Keratinocyte (primary cell): Measurements from ENCODE around the gene ACHE. TPM values are rescaled to one million over a fixed set of nuclear protein-coding genes. Genes with fewer than 3 reads are reported as not detected.
"Not testable (repeated sequence)": the region's sequence is repeated elsewhere in the genome, so short reads cannot be mapped to it uniquely, and the experiment has no call there.

Experiments used
- DNase-seq: peaks from one replicate; pipeline ENCODE4 v3.0.0-alpha.2; 2011; ENCODE audit warnings: low read depth, missing footprints, low spot score
- FAIRE-seq: peaks from 2 replicates; lab custom pipeline; 2011; peaks lifted over from hg19 to GRCh38; lab: Jason Lieb, UNC
- H2AFZ ChIP-seq: 2 replicates; pipeline ENCODE4 v1.6.0; 2012; ENCODE audit warnings: low read length, control low read depth, inconsistent platforms; ENCODE audit not compliant: control insufficient read depth
- H3K27ac ChIP-seq: 2 replicates; pipeline ENCODE4 v1.5.1; 2011; ENCODE audit warnings: low read length; ENCODE audit not compliant: control insufficient read depth, insufficient read depth
- H3K27me3 ChIP-seq: 3 replicates; pipeline ENCODE4 v1.6.0; 2011; ENCODE audit warnings: low read length; ENCODE audit not compliant: control insufficient read depth, insufficient read depth; ENCODE audit errors: extremely low read depth
- H3K36me3 ChIP-seq, 2 experiments: 2 replicates in 1 of 2; 3 replicates in 1 of 2; pipeline ENCODE4 v1.5.1; 2011; ENCODE audit warnings: low read length in 2 of 2, mild to moderate bottlenecking in 1 of 2; ENCODE audit not compliant: control insufficient read depth in 2 of 2, insufficient read depth in 2 of 2; ENCODE audit errors: extremely low read depth in 1 of 2
- H3K4me1 ChIP-seq: 3 replicates; pipeline ENCODE4 v1.5.1; 2011; ENCODE audit warnings: low read length; ENCODE audit not compliant: control insufficient read depth, insufficient read depth; ENCODE audit errors: extremely low read depth
- H3K4me2 ChIP-seq: 3 replicates; pipeline ENCODE4 v1.6.0; 2011; ENCODE audit warnings: low read depth, low read length; ENCODE audit not compliant: control insufficient read depth, insufficient read depth; ENCODE audit errors: extremely low read depth
- H3K4me3 ChIP-seq, 3 experiments: fragments of 200-600 bp in 1 of 3; sonication (generic) in 1 of 3; 2 replicates in 2 of 3; 3 replicates in 1 of 3; pipeline ENCODE4 v1.5.1; 2011 to 2016; ENCODE audit warnings: low read length in 3 of 3, mild to moderate bottlenecking in 3 of 3, control low read depth in 2 of 3, inconsistent platforms in 1 of 3, low read depth in 1 of 3, mixed read lengths in 1 of 3, mixed run types in 1 of 3, moderate library complexity in 1 of 3; ENCODE audit not compliant: control insufficient read depth in 2 of 3, insufficient read depth in 2 of 3; ENCODE audit errors: extremely low read depth in 1 of 3
- H3K79me2 ChIP-seq: 2 replicates; pipeline ENCODE4 v1.6.0; 2012; ENCODE audit warnings: low read length; ENCODE audit not compliant: control insufficient read depth, insufficient read depth
- H3K9ac ChIP-seq: 3 replicates; pipeline ENCODE4 v1.6.0; 2011; ENCODE audit warnings: low read length; ENCODE audit not compliant: control insufficient read depth, insufficient read depth; ENCODE audit errors: extremely low read depth
- H3K9me1 ChIP-seq: 3 replicates; pipeline ENCODE4 v1.6.0; 2011; ENCODE audit warnings: low read length; ENCODE audit not compliant: control insufficient read depth, insufficient read depth; ENCODE audit errors: extremely low read depth
- H3K9me3 ChIP-seq: 2 replicates; pipeline ENCODE4 v1.5.1; 2012; ENCODE audit warnings: low read depth, low read length; ENCODE audit not compliant: control insufficient read depth
- H4K20me1 ChIP-seq: 3 replicates; pipeline ENCODE4 v1.6.0; 2011; ENCODE audit warnings: low read length; ENCODE audit not compliant: control insufficient read depth, insufficient read depth; ENCODE audit errors: extremely low read depth
- CTCF ChIP-seq, 3 experiments: IDR thresholded peaks in 1 of 3; conservative IDR thresholded peaks in 1 of 3; optimal IDR thresholded peaks in 1 of 3; 2 replicates in 2 of 3; 3 replicates in 1 of 3; pipeline versions ENCODE3 to v1.5.1; 2011; ENCODE audit warnings: low read length in 3 of 3, mild to moderate bottlenecking in 3 of 3, moderate library complexity in 2 of 3, control low read depth in 1 of 3, inconsistent platforms in 1 of 3; ENCODE audit not compliant: insufficient read depth in 2 of 3; ENCODE audit errors: extremely low read depth in 1 of 3
- EZH2 ChIP-seq: IDR thresholded peaks from one replicate; pipeline ENCODE4 v1.6.1; 2012; ENCODE audit warnings: inconsistent platforms, mild to moderate bottlenecking, low read length, moderate library complexity
- dilution Hi-C: fragments of 300-500 bp; cut with MboI; formaldehyde crosslinking; loops from one replicate; pipeline ENCODE4 v1.7.0; 2020; ENCODE audit warnings: low sequenced_read_pairs; ENCODE audit not compliant: extremely low pct_ligation_motif_present
- polyA plus RNA-seq, 5 experiments: library from polyadenylated mRNA; depleted of rRNA in 3 of 5; stranded (reverse) in 3 of 5; stranded (forward) in 1 of 5; unstranded in 1 of 5; fragments of >200 nt; gene quantifications; 1 replicate in 1 of 5; 2 replicates in 3 of 5; 3 replicates in 1 of 5; pipeline versions ENCODE4 v1.2.1 to v1.2.3, GENCODE V29; 2011 to 2012; ENCODE audit warnings: missing spikeins in 2 of 5, low read depth in 1 of 5, low replicate concordance in 1 of 5

The ACHE gene
- polyA plus RNA-seq, 1 donor (not counting 4 experiments of a cell fraction or from before 2014, with no cell fraction given): 0.07 TPM

- Histone ChIP-seq H3K4me3 (no peak overlapping the region), H3K27me3 (no peaks in the 10 kb centered on the region), H3K4me2 (no peak overlapping the region), H3K27ac (no peak overlapping the region), H3K36me3 (no peaks in the 10 kb centered on the region), H3K9me3 (no peaks in the 10 kb centered on the region), H3K4me1 (no peaks in the 10 kb centered on the region), H3K79me2 (no peaks in the 10 kb centered on the region), H3K9ac (no peak overlapping the region), H2AFZ (no peak overlapping the region), H4K20me1 (no peaks in the 10 kb centered on the region), H3K9me1 (no peaks in the 10 kb centered on the region)
- no peak for DNase-seq
- no peak for FAIRE-seq
- no peak for TF ChIP-seq CTCF (optimal IDR thresholded peaks at IDR 0.05 in 1 of 3, IDR thresholded peaks at IDR 0.05 in 1 of 3, conservative IDR thresholded peaks at IDR 0.05 in 1 of 3; ENCODE audit: extremely low read depth in 1 of 3, insufficient read depth in 2 of 3, low read length in 3 of 3)
- TF ChIP-seq EZH2: no peak
- dilution Hi-C loops: loop anchor here (10.0 kb wide), 1 partner anchor 59 kb away; the partner anchor contains the start of gene UFSP1
These were observed 48.0 kb upstream of the ACHE start for GRCh38 chr7:100943693-100944092.

DNA sequence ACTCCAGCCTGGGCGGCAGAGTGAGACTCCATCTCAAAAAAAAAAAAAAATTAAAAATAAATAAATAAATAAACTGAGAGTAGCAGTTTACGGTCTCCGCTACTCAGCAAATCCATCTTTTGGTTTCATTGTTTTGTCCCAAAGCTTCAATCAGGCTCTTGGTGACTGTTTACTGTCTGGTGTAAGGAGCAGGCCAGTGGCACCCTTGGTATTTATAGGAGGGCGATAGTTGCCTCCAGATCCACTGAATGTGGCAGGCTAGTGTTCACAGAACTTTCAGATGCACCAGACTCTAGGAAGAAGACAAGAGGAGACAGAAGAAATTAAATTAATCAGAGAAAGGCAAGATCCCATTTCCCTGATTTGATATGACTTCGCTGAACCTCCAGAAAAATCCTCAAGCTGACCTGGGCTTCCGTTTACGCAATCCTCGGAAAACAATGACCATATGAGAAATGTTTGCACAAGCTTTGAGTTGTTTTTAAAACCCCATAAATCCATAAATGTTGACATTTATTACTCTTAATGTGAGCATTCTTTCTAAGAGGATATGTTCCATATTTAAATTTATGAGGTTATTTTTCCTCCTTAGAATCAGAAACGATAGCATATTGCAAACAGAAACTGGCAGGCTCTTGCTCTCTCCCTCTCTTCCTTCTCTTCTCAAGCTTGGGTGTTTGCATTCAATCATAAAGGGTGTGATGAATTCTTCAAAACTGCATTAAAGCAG is 46.5 kb upstream of the ACHE start:
- TF ChIP-seq CTCF (optimal IDR thresholded peaks at IDR 0.05 in 1 of 3, IDR thresholded peaks at IDR 0.05 in 1 of 3, conservative IDR thresholded peaks at IDR 0.05 in 1 of 3; ENCODE audit: extremely low read depth in 1 of 3, insufficient read depth in 2 of 3, low read length in 3 of 3) (no peak), EZH2 (no peak)
- H3K9me3 ChIP-seq: no peaks in the 10 kb centered on the region
- dilution Hi-C loops: loop anchor here (10.0 kb wide), 1 partner anchor 57 kb away; the partner anchor contains the start of gene UFSP1
- no peak overlapping the region for H3K9ac ChIP-seq
- H3K36me3 ChIP-seq: no peaks in the 10 kb centered on the region
- H2AFZ ChIP-seq: no peak overlapping the region
- H4K20me1 ChIP-seq: no peaks in the 10 kb centered on the region
- no peaks in the 10 kb centered on the region for H3K9me1 ChIP-seq
- no peaks in the 10 kb centered on the region for H3K79me2 ChIP-seq
- no peak overlapping the region for H3K27ac ChIP-seq
- no peak overlapping the region for H3K4me2 ChIP-seq
- FAIRE-seq (no peak), DNase-seq (no peak)
- H3K4me3 ChIP-seq: no peak overlapping the region
- H3K4me1 ChIP-seq: no peaks in the 10 kb centered on the region
- H3K27me3 ChIP-seq: no peaks in the 10 kb centered on the region

DNA sequence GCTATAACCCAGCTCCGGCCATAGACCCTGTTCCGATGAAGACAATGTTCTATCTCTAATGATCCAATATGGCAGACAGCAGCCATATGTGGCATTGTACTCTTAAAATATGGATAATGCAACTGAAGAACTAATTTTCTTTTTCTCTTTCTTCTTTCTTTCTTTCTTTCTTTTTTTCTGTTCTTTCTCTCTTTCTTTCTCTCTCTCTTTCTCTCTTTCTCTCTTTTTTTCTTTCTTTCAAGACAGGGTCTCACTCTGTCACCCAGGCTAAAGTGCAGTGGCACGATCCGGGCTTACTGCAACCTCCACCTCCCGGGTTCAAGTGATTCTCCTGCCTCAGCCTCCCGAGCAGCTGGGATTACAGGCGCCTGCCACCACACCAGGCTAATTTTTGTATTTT is 40.5 kb upstream of the ACHE start:
- H3K4me2 ChIP-seq, H3K4me1 ChIP-seq, H3K4me3 ChIP-seq, H3K27me3 ChIP-seq, DNase-seq, H3K79me2 ChIP-seq, FAIRE-seq, H3K9me1 ChIP-seq, H4K20me1 ChIP-seq, H2AFZ ChIP-seq, H3K27ac ChIP-seq, H3K36me3 ChIP-seq, H3K9ac ChIP-seq, H3K9me3 ChIP-seq, dilution Hi-C loops: not testable (repeated sequence)

GRCh38 chr7:100935381-100935780 is 39.7 kb upstream of the ACHE start:
- H3K4me1 ChIP-seq, H3K9ac ChIP-seq, H3K27me3 ChIP-seq, H3K27ac ChIP-seq, dilution Hi-C loops, H4K20me1 ChIP-seq, FAIRE-seq, H2AFZ ChIP-seq, H3K36me3 ChIP-seq, H3K9me1 ChIP-seq, H3K9me3 ChIP-seq, H3K4me2 ChIP-seq, DNase-seq, H3K79me2 ChIP-seq, H3K4me3 ChIP-seq: not testable (repeated sequence)
